Measurements from ENCODE around the gene ERC2.

- TF ChIP-seq PRDM15 (CRISPR knock-in tag; IDR thresholded peaks at IDR 0.05) (no peak), ZSCAN12 (CRISPR knock-in tag; IDR thresholded peaks at IDR 0.05) (no peak), EZH2 (conservative IDR thresholded peaks at IDR 0.05; ENCODE audit: low read depth, low read length) (no peak), CHCHD3 (CRISPR knock-in tag; IDR thresholded peaks at IDR 0.05) (no peak), ETV5 (CRISPR knock-in tag; IDR thresholded peaks at IDR 0.05; ENCODE audit: borderline replicate concordance) (no peak)
- TF ChIP-seq, protein P1, sequence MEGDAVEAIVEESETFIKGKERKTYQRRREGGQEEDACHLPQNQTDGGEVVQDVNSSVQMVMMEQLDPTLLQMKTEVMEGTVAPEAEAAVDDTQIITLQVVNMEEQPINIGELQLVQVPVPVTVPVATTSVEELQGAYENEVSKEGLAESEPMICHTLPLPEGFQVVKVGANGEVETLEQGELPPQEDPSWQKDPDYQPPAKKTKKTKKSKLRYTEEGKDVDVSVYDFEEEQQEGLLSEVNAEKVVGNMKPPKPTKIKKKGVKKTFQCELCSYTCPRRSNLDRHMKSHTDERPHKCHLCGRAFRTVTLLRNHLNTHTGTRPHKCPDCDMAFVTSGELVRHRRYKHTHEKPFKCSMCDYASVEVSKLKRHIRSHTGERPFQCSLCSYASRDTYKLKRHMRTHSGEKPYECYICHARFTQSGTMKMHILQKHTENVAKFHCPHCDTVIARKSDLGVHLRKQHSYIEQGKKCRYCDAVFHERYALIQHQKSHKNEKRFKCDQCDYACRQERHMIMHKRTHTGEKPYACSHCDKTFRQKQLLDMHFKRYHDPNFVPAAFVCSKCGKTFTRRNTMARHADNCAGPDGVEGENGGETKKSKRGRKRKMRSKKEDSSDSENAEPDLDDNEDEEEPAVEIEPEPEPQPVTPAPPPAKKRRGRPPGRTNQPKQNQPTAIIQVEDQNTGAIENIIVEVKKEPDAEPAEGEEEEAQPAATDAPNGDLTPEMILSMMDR (CRISPR knock-in tag; IDR thresholded peaks at IDR 0.05), result no peak
- TF ChIP-seq, protein P2, sequence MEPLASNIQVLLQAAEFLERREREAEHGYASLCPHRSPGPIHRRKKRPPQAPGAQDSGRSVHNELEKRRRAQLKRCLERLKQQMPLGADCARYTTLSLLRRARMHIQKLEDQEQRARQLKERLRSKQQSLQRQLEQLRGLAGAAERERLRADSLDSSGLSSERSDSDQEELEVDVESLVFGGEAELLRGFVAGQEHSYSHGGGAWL (CRISPR knock-in tag; IDR thresholded peaks at IDR 0.05), result no peak
Observed at GRCh38 chr3:55540579-55540978, 927.7 kb downstream of the ERC2 start.
